Osteocyte (in vitro differentiated cells): ENCODE data around the gene FAH. TPM values are rescaled to one million over a fixed set of nuclear protein-coding genes. Genes with fewer than 3 reads are reported as not detected.

Experiments
- DNase-seq: peaks from one replicate; pipeline ENCODE4 v3.0.0; 2021; ENCODE audit warnings: mixed read lengths; ENCODE audit not compliant: unreplicated experiment; ENCODE audit errors: extremely low spot score
- H3K27ac Mint-ChIP-seq: one replicate; pipeline ENCODE4 v1.8.0; 2021; ENCODE audit warnings: mild to moderate bottlenecking, mixed read lengths; ENCODE audit not compliant: unreplicated experiment
- H3K27me3 Mint-ChIP-seq: one replicate; pipeline ENCODE4 v1.8.0; 2021; ENCODE audit warnings: mixed read lengths; ENCODE audit not compliant: unreplicated experiment
- H3K36me3 Mint-ChIP-seq: one replicate; pipeline ENCODE4 v1.8.0; 2021; ENCODE audit warnings: mixed read lengths; ENCODE audit not compliant: unreplicated experiment
- H3K4me1 Mint-ChIP-seq: one replicate; pipeline ENCODE4 v1.8.0; 2021; ENCODE audit warnings: mixed read lengths; ENCODE audit not compliant: unreplicated experiment
- H3K4me3 Mint-ChIP-seq: one replicate; pipeline ENCODE4 v1.8.0; 2021; ENCODE audit warnings: mild to moderate bottlenecking, moderate library complexity, mixed read lengths; ENCODE audit not compliant: unreplicated experiment
- H3K9me3 Mint-ChIP-seq: one replicate; pipeline ENCODE4 v1.8.0; 2021; ENCODE audit warnings: mixed read lengths; ENCODE audit not compliant: unreplicated experiment
- CTCF ChIP-seq: fragments of 200-600 bp; sonication (generic); IDR thresholded peaks from 2 replicates; pipeline ENCODE4 v1.5.0; 2021; ENCODE audit warnings: antibody characterized with exemption, mild to moderate bottlenecking, moderate library complexity
- total RNA-seq: library from RNA; stranded (reverse); gene quantifications from 2 replicates; pipeline ENCODE4 v1.2.1, GENCODE V29; 2021

Gene FAH
- total RNA-seq, 1 donor from 2014 or later, result 9.5 TPM

GRCh38 chr15:80184554-80184953 lies 31.8 kb downstream of the FAH start:
- H3K36me3 Mint-ChIP-seq, result peaks cover 13% of the 10 kb centered on the region
- peaks cover 2% of the 10 kb centered on the region for H3K4me1 Mint-ChIP-seq
- no peak overlapping the region for H3K27ac Mint-ChIP-seq
- no peak overlapping the region for H3K4me3 Mint-ChIP-seq
- no peaks in the 10 kb centered on the region for H3K27me3 Mint-ChIP-seq
- no peaks in the 10 kb centered on the region for H3K9me3 Mint-ChIP-seq
- TF ChIP-seq CTCF, result no peak
- no peak for DNase-seq

DNA sequence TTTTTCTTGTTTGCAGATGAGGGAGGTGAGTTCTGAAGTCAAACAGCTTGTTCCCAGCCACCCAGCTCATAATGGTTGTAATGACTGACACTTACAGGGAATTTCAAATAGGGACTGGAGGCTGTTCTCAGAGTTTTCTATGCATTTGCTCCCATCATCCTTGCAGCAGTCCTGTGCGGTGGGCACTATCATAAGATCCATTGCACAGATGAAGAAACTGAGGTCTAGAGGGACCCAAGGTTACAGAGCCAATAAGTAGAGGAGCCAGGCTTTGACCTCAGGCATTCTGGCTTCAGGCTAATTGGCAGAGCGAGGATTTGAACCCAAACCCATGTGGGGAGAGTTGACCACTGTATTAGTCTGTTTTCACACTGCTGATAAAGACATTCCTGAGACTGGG lies 32.4 kb downstream of the FAH start:
- TF ChIP-seq CTCF, result no peak
- Mint-ChIP-seq H3K27ac (no peak overlapping the region), H3K27me3 (no peaks in the 10 kb centered on the region), H3K4me1 (no peaks in the 10 kb centered on the region), H3K4me3 (no peak overlapping the region), H3K36me3 (peaks cover 13% of the 10 kb centered on the region), H3K9me3 (no peaks in the 10 kb centered on the region)
- no peak for DNase-seq

DNA sequence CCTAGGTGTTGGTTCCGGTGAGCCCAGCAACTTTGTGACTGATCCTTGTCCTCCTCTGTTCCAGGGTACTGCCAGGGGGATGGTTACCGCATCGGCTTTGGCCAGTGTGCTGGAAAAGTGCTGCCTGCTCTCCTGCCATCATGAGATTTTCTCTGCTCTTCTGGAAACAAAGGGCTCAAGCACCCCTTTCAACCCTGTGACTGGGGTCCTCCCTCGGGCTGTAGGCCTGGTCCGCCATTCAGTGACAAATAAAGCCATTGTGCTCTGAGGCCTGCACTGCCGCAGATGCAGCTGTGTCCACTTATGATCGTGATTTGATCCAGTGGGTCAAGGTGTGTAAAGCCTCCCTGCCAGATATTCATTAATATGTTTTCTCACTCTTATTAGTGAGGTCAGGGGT lies 33.3 kb downstream of the FAH start:
- Mint-ChIP-seq H3K36me3 (peaks cover 13% of the 10 kb centered on the region), H3K4me3 (no peak overlapping the region), H3K4me1 (no peaks in the 10 kb centered on the region), H3K27ac (no peak overlapping the region), H3K27me3 (no peaks in the 10 kb centered on the region), H3K9me3 (no peaks in the 10 kb centered on the region)
- TF ChIP-seq CTCF, result no peak
- no peak for DNase-seq

DNA sequence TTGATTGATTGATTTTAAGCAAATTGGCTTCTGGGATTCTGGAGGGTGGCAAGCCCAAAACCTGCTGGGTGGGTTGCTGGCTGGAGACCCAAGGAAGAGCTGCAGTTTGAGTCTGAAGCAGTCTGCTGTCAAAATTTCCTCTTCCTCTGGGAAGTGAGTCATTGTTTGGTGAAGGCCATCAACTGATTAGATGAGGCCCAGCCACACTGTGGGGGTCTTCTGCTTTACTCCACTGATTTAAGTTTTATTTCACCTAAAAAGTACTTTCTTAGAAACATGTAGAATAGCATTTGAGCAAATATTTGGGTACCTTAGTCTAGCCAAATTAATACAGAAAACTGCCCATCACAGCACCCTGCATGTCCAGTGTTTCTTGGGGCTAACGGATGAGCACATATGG lies 33.8 kb downstream of the FAH start:
- Mint-ChIP-seq H3K27me3 (no peaks in the 10 kb centered on the region), H3K36me3 (peaks cover 13% of the 10 kb centered on the region), H3K27ac (no peak overlapping the region), H3K4me3 (no peak overlapping the region), H3K9me3 (no peaks in the 10 kb centered on the region), H3K4me1 (no peaks in the 10 kb centered on the region)
- DNase-seq, result no peak
- TF ChIP-seq CTCF, result no peak

- H3K27me3 Mint-ChIP-seq, result no peaks in the 10 kb centered on the region
- H3K27ac Mint-ChIP-seq, result no peak overlapping the region
- H3K4me3 Mint-ChIP-seq, result no peak overlapping the region
- TF ChIP-seq CTCF, result no peak
- no peaks in the 10 kb centered on the region for H3K9me3 Mint-ChIP-seq
- no peaks in the 10 kb centered on the region for H3K4me1 Mint-ChIP-seq
- peaks cover 13% of the 10 kb centered on the region for H3K36me3 Mint-ChIP-seq
- no peak for DNase-seq
These were observed 35.5 kb downstream of the FAH start for GRCh38 chr15:80188251-80188650.
